ENCODE data around the gene MFSD6L.

Gene MFSD6L

GRCh38 chr17:8798846-8799569 lies at the start of gene MFSD6L:
Gene MFSD6L (minus strand): TSS chr17:8799365. CDS start chr17:8799120, 245 bp downstream.
- DNase-seq, result no peak

DNA sequence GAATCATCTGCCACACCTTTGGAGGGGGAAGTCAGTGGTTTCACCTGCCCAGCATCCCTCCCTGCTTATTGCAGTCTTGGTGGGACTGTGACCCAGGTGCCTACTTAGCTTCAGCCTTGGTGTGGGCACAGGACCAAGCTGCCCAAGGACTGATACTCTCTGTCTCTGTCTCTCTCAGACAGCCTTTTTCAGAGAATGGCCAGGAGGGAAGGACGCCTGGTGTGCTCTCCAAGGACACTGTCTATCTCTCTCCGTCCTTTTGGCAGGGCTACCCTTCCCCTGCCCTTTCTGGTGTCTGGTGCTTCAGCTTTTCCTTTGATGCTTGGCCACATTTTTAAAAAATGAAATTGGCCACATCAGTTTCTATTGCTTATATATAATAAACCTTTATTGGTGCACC lies 48.7 kb upstream of the MFSD6L start:
- no peak for DNase-seq

DNA sequence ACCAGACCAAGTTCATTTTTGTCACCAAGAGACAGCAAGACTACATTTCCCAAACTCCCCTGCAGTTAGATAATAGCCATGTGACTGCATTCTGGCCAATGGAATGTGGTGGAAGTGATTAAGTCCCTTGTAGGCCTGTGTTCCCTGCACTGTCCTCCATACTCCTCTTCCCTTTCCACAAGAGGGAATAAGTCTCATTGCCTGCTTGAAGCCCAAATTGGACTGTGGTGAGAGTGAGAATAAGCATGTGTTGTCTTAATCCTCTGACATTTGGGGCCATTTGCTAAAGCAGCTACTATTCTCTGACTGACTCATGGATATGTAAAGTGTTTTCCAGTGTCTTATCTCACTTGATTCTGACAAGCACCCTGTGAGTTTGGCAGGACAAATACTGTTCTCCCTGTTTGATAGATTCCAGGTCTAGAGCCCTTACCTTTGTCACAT lies 47.6 kb upstream of the MFSD6L start:
- DNase-seq, result no peak

DNA sequence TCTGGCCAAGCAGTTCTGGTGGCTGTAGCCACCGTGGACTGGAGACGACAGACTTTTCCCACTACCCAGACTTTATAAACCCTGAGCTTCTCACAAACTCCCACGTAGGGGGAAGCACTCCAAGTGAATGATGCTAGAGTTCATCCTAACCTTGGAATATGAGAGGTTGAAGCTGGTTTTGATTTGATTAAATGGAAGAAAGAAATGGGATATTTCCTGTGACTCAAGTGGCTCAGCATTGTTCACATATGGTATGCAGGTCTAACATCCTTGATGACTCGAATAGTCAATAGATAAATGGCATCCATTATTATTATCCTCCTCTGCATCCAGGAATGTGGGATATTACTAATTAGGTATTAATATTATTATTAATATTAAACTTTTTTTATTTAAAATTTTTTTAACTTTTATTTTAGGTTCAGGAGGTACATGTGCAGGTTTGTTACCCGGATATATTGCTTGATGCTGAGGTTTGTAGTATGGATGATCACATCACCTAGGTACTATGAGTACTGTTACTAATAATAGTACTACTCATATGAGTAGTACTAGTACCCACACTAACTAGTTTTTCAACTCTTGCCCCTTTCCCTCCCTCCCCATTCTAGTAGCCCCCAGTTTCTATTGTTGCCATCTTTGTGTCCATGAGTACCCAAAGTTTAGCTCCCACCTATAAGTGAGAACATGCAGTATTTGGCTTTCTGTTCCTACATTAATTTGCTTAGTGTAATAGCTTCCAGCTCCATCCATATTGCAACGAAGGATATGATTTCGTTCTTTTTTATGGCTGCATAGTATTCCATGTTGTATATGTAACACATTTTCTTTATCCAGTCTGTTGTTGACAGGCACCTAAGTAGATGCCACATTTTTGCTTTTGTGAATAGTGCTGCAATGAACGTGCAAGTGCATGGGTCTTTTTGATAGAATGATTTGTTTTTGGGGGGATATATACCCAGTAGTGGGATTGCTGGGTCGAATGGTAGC lies 45.4 kb upstream of the MFSD6L start:
- DNase-seq, result no peak

- no peak for DNase-seq
Observed at GRCh38 chr17:8843344-8843743, 44.2 kb upstream of the MFSD6L start.

DNA sequence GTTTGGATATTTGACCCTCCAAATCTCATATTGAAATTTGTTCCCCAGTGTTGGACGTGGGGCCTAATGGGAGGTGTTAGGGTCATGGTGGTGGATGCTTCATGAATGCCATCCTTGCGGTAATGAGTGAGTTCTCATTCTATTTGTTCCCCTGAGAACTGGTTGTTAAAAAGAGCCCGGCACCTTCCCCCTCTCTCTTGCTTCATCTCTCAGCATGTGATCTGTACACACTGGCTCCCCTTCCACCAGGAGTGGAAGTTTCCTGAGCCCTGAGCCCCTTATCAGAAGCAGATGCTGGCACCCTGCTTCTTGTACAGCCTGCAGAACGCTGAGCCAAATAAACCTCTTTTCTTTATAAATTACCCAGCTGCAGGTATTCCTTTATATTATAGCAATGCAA lies 42.7 kb upstream of the MFSD6L start:
- no peak for DNase-seq

GRCh38 chr17:8839410-8839935 lies 40.3 kb upstream of the MFSD6L start:
- no peak for DNase-seq

GRCh38 chr17:8838551-8839095 lies 39.5 kb upstream of the MFSD6L start:
- DNase-seq, result no peak

DNA sequence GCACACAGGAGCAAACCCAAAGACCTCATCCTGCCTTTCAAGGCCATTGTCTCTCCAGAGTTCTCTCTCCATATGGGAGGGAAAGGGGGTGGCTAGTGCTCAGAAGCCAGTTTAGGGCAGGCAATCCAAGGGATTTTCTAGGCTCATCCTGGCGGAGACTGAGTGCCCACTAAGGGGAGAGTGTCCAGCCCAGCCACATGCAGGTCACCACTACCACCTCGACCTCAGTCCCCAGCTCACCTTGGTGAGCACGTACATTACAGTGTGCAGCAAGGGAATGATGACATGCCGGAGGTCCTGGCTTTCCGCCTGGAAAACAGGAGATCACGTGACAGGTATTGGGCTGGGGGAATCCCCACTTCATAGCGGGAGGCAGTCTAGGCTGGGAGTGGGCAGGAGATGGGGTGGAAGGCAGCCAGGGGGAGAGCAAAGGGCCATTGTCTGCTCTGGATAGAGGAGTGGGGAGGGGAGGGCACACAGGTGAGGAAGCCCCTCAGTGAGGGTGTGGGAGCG lies 38.5 kb upstream of the MFSD6L start:
- no peak for DNase-seq

- DNase-seq, result no peak
Observed at GRCh38 chr17:8836821-8837562, 37.8 kb upstream of the MFSD6L start.

- DNase-seq, result no peak
Observed at GRCh38 chr17:8835631-8836364, 36.6 kb upstream of the MFSD6L start.

DNA sequence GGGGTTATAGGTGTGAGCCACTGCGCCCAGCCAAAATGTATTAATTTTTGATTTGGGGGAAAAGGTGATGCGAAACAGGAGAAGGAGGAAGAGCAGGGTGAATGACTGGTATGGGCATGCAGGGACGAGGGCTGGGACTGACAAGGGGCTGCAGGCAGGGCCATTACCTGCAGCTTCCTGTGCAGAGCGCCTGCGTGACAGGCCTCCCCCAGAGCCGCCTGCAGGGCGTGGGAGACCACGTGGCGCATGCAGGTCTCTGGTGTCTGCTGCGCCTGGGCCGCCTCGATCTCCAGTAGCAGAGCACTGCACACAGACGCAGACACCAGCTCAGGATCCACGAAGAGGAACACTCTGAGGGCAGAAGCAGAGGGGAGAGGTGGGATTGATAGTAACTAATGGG lies 35.9 kb upstream of the MFSD6L start:
- DNase-seq, result no peak

DNA sequence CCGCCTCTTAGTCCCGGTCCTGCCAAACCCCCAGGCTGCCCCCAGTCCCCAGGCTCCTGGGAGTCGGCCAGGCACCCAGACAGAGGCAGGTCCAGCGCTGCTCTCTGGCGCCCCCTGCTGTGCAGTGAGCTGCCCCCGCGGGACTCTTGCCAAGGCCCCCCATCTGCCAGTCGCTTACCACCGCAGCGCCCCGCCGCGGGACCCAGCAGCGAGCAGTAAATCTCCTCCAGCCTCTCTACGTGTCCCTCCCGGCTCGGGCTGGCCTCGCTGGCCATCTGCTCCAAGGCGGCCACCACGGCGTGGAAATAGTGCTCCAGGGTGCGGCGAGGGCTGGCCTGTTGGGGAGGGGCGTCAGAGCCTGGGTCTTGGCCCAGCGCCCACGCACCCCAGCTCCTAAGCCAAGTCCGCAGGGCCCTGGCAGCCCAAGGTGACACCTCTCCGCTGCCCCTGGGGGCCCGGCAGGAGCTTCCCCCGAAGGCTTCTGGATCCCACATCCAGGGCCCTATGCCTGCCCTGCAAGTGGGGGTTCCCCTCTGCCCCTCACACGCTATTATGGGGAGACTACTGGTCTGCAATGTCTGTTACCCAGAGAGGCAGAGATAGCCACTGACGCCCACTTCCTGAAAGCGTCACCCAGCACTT lies 33.7 kb upstream of the MFSD6L start:
- DNase-seq, result no peak

- DNase-seq, result no peak
Observed at GRCh38 chr17:8831234-8831849, 32.2 kb upstream of the MFSD6L start.

DNA sequence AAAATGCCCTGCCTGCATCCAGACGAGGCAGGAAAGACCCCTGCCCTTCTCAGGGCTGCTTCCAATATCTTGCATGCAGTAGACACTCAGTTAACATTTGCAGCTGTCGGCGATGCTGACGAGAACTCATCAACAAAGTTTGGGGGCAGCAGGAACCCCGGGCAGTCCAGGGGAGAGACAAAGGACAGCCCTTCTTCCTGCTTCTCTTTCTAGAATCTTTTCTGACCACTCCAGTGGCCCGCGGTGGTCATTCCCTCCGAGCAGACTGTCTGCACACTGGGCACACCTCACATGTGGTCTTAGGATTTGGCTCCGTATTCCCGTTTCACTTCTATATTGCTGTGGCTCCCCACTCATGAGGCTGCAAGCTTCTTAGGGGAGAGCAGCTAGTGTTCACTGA lies 31.0 kb upstream of the MFSD6L start:
- no peak for DNase-seq

GRCh38 chr17:8829036-8829941 lies 30.1 kb upstream of the MFSD6L start:
- DNase-seq, result no peak

GRCh38 chr17:8828517-8828875 lies 29.3 kb upstream of the MFSD6L start:
- DNase-seq, result no peak

GRCh38 chr17:8826808-8827435 lies 27.8 kb upstream of the MFSD6L start:
- DNase-seq, result no peak

DNA sequence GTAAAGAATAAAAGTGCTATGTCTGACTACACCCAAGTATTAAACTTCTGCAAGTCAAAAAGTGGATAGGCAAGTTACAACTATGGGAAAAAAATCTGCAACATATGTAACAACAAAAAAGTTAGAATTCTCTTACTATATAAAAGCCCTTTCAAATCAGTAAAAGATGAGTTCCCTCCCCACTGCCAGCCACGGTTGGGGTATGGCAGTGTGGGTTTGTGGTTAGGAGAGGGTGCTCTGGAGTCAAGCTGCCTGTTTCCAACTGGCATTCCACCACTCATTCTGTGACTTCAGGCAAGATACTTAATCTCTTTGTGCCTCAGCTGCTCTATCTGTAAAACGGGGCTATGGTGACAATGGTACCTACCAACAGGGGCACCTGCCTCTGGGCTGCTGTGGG lies 26.6 kb upstream of the MFSD6L start:
- DNase-seq, result no peak
